HG02840 (cell line): Measurements from ENCODE around the gene TXNL4A.

Experiments
- ATAC-seq: cut with Tn5 transposase; IDR thresholded peaks from one replicate; pipeline ENCODE4 v1.9.1; 2021; ENCODE audit warnings: mild to moderate bottlenecking, moderate library complexity, moderate number of reproducible peaks; ENCODE audit not compliant: unreplicated experiment, low FRiP score

TXNL4A gene

DNA sequence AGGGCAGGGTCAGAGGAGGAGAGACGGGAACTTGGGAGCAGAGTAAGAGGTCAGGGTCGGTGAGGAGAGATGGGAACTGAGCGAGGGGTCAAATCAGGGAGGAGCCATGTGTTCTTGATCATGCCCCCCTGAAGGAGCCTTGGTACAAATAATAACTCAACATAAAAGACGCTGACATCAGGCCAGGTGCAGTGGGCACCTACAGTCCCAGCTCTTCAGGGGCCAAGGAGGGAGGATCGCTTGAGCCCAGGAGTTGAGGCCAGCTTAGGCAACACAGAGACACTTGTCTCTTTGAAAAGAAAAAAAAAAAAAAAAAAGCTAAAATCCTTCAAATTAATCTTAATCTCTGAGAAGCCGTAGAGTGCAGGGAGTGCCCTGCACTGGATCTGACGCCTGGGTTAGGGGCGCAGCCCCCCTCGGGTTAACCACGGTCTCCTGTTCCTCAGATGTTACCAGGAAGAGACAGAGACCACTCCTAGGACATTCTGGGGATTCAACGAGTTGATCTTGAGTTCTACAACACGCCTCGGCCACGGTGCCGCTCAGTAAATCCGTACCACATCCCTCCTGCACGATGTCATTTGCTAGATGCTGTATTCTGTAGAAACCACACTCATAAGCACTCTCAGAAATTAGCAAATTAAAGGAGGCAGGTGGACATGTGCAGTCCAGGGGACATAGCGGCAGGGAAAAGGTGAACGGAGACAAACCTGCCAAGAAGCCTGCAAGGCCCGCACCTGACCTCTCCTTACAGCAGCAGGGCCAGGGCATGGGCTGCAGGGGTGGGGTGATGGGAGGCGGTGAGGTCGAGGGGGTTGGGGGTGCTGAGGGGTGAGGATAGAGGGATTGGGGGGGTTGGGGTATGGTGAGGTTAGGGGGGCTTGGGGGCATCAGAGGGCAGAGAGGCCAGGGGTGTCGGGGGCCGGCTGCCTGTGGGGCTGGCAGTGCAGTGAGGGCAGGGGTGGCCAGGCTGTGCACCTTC, 66.1 kb downstream of the TXNL4A start:
- no peak for ATAC-seq
